Measurements from ENCODE around the gene ANKMY1. TPM values are rescaled to one million over a fixed set of nuclear protein-coding genes. Genes with fewer than 3 reads are reported as not detected.

Gene ANKMY1
- total RNA-seq, 1 donor from 2014 or later: 20.6 TPM

DNA sequence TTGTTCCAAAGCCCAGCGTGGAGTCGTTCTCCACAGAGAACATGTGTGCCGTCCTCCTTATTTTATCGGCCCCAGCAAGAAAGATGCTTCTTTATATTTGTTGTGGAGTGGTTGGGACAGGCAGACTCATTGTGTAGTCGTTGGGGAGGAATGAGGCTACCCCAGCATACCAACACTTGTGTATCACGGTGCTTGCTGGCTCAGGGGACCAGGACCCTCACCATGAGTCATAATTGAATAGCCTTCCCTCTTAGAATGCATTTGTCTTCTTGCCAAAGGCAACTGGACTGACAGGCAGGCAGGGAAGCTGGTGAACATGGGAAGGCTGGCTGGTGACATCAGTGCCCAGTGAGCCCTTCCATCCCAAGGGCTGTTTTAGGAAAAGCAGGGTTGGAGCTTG lies 33.4 kb upstream of the ANKMY1 start:
- Histone ChIP-seq H3K27me3 (no peaks in the 10 kb centered on the region), H3K9me3 (no peaks in the 10 kb centered on the region), H3K36me3 (peaks cover 0 to 21% of the 10 kb centered on the region in 2 donors), H3K27ac (no peak overlapping the region), H3K4me3 (no peak overlapping the region), H3K4me1 (peaks cover 20% of the 10 kb centered on the region)
- intact Hi-C loops (cut with DNase I): no loop called here
- TF ChIP-seq POLR2AphosphoS5 (IDR thresholded peaks at IDR 0.05; ENCODE audit: insufficient read depth in 1 of 2, low read depth in 1 of 2) (no peak), POLR2A (IDR thresholded peaks at IDR 0.05) (no peak)
- TF ChIP-seq, protein P1, sequence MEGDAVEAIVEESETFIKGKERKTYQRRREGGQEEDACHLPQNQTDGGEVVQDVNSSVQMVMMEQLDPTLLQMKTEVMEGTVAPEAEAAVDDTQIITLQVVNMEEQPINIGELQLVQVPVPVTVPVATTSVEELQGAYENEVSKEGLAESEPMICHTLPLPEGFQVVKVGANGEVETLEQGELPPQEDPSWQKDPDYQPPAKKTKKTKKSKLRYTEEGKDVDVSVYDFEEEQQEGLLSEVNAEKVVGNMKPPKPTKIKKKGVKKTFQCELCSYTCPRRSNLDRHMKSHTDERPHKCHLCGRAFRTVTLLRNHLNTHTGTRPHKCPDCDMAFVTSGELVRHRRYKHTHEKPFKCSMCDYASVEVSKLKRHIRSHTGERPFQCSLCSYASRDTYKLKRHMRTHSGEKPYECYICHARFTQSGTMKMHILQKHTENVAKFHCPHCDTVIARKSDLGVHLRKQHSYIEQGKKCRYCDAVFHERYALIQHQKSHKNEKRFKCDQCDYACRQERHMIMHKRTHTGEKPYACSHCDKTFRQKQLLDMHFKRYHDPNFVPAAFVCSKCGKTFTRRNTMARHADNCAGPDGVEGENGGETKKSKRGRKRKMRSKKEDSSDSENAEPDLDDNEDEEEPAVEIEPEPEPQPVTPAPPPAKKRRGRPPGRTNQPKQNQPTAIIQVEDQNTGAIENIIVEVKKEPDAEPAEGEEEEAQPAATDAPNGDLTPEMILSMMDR (IDR thresholded peaks at IDR 0.05): no peak
- DNase-seq (ENCODE audit: extremely low spot score in 2 of 2): no peak

DNA sequence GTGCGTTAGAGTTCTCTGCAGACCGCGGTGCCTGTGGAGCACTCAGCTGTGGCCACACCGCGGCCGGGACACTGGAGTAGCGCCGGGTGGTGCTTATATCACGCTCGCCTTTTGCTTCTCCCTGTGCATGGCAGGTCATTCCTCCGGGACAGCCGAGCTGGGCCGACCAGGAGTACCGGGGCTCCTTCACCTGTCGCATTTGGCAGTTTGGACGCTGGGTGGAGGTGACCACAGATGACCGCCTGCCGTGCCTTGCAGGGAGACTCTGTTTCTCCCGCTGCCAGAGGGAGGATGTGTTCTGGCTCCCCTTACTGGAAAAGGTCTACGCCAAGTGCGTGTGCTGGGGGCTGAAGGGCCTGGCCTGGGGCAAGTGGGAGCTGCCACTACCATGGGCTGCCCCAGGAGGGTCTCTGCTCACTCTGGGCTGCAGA lies 32.9 kb upstream of the ANKMY1 start:
- H3K27ac ChIP-seq: no peak overlapping the region
- no peaks in the 10 kb centered on the region for H3K9me3 ChIP-seq
- intact Hi-C loops (cut with DNase I): no loop called here
- H3K27me3 ChIP-seq: no peaks in the 10 kb centered on the region
- TF ChIP-seq POLR2A (IDR thresholded peaks at IDR 0.05) (no peak), POLR2AphosphoS5 (IDR thresholded peaks at IDR 0.05; ENCODE audit: insufficient read depth in 1 of 2, low read depth in 1 of 2) (no peak)
- TF ChIP-seq, protein P1 (IDR thresholded peaks at IDR 0.05): no peak
- H3K36me3 ChIP-seq: peaks cover 0 to 21% of the 10 kb centered on the region in 2 donors
- H3K4me1 ChIP-seq: peaks cover 22% of the 10 kb centered on the region
- DNase-seq (ENCODE audit: extremely low spot score in 2 of 2): no peak
- H3K4me3 ChIP-seq: no peak overlapping the region

DNA sequence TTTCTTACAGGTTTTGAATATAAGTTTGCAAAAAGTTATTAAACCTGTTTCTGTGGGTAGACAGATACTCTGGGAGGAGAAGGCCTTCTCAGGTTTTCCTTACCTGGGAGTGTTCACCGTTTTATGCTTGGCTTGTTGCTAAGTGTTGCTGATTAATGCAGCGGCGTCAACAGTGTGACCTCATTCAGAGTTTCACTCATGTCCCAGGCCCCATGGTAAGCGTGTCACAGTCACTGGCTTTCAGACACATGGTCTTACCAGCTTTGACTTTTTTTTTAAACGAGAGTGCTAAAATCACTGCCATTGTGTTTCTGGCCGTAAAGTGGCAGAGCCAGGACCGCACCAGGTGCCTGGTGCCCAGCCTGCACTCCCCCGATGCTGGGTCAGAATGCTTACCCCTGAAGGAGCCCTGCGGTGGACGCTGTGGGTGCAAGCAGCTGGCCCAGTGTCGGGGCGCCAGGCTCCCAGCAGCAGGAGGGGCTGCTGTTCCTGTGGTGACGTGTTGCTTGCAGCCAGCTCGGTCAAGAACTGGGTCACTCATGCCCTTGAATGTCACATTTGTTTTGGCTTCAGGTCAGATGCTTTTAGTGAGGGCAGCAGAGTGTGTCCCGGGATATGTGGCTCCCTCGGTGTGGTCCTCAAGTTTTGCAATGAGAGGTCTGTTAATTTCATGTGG lies 32.2 kb upstream of the ANKMY1 start:
- no peak overlapping the region for H3K27ac ChIP-seq
- H3K36me3 ChIP-seq: peaks cover 0 to 21% of the 10 kb centered on the region in 2 donors
- DNase-seq (ENCODE audit: extremely low spot score in 2 of 2): no peak
- intact Hi-C loops (cut with DNase I): no loop called here
- no peak for TF ChIP-seq POLR2AphosphoS5 (IDR thresholded peaks at IDR 0.05; ENCODE audit: insufficient read depth in 1 of 2, low read depth in 1 of 2)
- TF ChIP-seq, protein P1 (IDR thresholded peaks at IDR 0.05): no peak
- no peak for TF ChIP-seq POLR2A (IDR thresholded peaks at IDR 0.05)
- H3K27me3 ChIP-seq: no peaks in the 10 kb centered on the region
- H3K9me3 ChIP-seq: no peaks in the 10 kb centered on the region
- H3K4me1 ChIP-seq: peaks cover 29% of the 10 kb centered on the region
- no peak overlapping the region for H3K4me3 ChIP-seq

DNA sequence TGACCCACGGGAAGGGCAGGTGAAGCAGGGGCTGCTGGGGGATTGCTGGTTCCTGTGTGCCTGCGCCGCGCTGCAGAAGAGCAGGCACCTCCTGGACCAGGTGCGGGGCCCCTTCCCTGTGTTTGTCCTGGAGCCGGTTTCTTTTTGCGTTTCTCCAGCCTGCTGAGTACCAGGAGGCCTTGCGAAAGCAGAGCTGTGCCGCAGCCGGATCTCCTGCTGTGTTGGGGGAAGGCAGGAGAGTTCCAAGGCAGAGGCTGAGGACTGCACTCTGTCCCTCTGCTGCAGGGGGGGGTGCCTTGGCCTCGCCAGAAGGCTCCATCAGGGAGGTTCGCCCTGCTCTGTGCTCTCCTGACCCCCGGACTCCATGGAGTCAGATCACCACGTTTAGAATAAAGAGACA lies 31.6 kb upstream of the ANKMY1 start:
- H3K9me3 ChIP-seq: no peaks in the 10 kb centered on the region
- no peak for DNase-seq (ENCODE audit: extremely low spot score in 2 of 2)
- no peaks in the 10 kb centered on the region for H3K27me3 ChIP-seq
- peaks cover 35% of the 10 kb centered on the region for H3K4me1 ChIP-seq
- TF ChIP-seq POLR2AphosphoS5 (IDR thresholded peaks at IDR 0.05; ENCODE audit: insufficient read depth in 1 of 2, low read depth in 1 of 2) (no peak), POLR2A (IDR thresholded peaks at IDR 0.05) (no peak)
- TF ChIP-seq, protein P1 (IDR thresholded peaks at IDR 0.05): no peak
- intact Hi-C loops (cut with DNase I): no loop called here
- no peak overlapping the region for H3K4me3 ChIP-seq
- peaks cover 0 to 21% of the 10 kb centered on the region in 2 donors for H3K36me3 ChIP-seq
- H3K27ac ChIP-seq: no peak overlapping the region

DNA sequence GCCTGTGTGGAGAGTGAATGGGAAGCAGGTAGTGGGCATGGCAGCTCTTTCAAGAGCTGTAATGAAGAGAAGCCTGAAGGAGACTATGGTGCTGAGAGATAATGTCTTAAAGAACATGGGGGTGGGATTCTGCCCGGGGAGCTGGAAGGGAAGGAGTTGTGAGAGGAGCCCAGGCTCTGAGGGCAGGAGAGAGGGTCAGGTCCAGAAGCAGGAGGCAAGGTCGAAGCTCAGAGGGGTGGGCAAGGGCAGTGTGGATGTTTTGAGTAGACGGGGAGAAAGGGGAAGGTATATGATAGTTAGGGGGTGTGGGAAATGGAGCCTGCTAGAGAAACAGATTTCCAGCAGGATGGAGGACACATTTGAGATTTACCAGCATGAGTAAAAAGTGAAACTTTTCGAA lies 30.9 kb upstream of the ANKMY1 start:
- Histone ChIP-seq H3K27me3 (no peaks in the 10 kb centered on the region), H3K9me3 (no peaks in the 10 kb centered on the region), H3K4me3 (no peak overlapping the region), H3K27ac (no peak overlapping the region), H3K4me1 (peaks cover 43% of the 10 kb centered on the region), H3K36me3 (peaks cover 0 to 21% of the 10 kb centered on the region in 2 donors)
- intact Hi-C loops (cut with DNase I): no loop called here
- DNase-seq (ENCODE audit: extremely low spot score in 2 of 2): no peak
- TF ChIP-seq, protein P1 (IDR thresholded peaks at IDR 0.05): no peak
- TF ChIP-seq POLR2A (IDR thresholded peaks at IDR 0.05): no peak
- TF ChIP-seq POLR2AphosphoS5 (IDR thresholded peaks at IDR 0.05; ENCODE audit: insufficient read depth in 1 of 2, low read depth in 1 of 2): no peak

Measured in vagina (tissue), 2 donors.